Activated naive CD4-positive, alpha-beta T cell treated with anti-CD3 and anti-CD28 coated beads, Interleukin-2, amount 50 U/mL, for 72 hours (primary cell): ENCODE data around the gene MAST4. TPM values are rescaled to one million over a fixed set of nuclear protein-coding genes. Genes with fewer than 3 reads are reported as not detected.

Experiments used
- ATAC-seq, 2 donors: fragments of 150-1000 bp; cut with Tn5 transposase; 2 replicates each; pipeline ENCODE4 v1.10.0; 2021; ENCODE audit warnings: mild to moderate bottlenecking in 2 of 2, moderate library complexity in 2 of 2
- DNase-seq, 2 donors: peaks; one replicate each; pipeline ENCODE4 v3.0.0; 2021 to 2022; ENCODE audit warnings: low spot score in 2 of 2
- H3K27ac Mint-ChIP-seq, 2 donors: one replicate each; pipeline ENCODE4 v1.8.0; 2022; ENCODE audit warnings: mild to moderate bottlenecking in 2 of 2, mixed read lengths in 2 of 2
- H3K36me3 Mint-ChIP-seq, 2 donors: one replicate each; pipeline ENCODE4 v1.8.0; 2022; ENCODE audit warnings: mixed read lengths in 2 of 2
- H3K9me3 Mint-ChIP-seq, 2 donors: one replicate each; pipeline ENCODE4 v1.8.0; 2022; ENCODE audit warnings: mixed read lengths in 2 of 2
- total RNA-seq, 2 donors: library from RNA; stranded (reverse); gene quantifications; one replicate each; pipeline ENCODE4 v1.2.3, GENCODE V29; 2022

Gene MAST4
- total RNA-seq, 2 donors from 2014 or later = 29.5 to 41.7 TPM

DNA sequence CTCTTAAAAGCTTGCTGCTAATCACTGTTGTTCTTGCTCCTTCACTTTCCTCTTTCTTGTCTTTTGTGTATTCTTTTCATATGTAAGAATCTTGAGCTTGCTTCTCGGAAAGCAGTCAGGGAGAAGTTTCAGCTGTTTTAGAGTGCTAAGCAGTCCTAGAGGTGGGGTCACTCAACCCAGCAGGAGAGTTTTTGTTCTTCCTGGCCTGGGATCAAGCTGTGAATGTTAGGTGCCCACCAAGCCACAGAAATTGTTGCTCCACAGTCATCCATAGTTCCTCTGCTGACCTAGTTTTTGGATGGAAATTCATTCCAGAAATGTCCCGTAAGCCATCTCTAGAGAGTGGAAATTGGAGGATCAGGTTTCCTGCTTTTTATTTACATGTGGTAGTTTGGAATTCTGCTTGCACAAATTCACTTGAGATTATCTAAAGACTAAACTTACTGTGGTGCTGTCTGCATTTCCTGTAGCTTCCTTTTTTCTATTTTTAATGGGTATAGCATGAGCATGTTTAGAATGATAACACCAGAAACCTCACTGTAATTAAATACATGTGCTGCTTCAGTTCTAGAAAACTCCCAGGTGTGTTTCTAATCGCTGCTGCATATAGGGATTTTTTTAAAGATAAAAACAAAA lies 108.7 kb downstream of the MAST4 start:
- peaks cover 0 to 5% of the 10 kb centered on the region in 2 donors for H3K9me3 Mint-ChIP-seq

DNA sequence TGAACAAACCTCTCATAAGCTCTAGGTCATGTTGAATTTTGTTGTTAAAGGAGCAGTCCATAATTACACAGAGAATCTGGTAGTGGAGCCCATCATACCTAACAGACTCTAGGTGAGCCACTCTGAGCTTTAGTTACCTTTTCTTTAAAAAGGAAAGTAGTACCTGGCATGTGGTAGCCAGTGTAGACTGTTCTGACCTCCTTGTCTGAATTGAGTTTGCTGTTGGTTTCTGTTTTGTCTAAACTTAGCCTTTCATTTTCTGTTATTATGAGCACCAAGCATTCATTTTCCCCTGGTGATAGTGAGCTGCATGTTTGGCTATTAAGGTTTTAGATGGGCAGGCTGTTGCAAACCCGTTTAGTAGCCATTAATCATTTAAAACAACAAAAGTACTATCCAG lies 112.2 kb downstream of the MAST4 start:
- H3K36me3 Mint-ChIP-seq = peaks cover 0 to 6% of the 10 kb centered on the region in 2 donors
- H3K27ac Mint-ChIP-seq = no peak overlapping the region
- ATAC-seq (peak in 1 of 2 donors; percentile 92), DNase-seq (no peak)
- H3K9me3 Mint-ChIP-seq = peaks cover 8 to 18% of the 10 kb centered on the region in 2 donors

More for the DNA sequence above, 108.7 kb downstream of the MAST4 start:
- Mint-ChIP-seq H3K27ac (no peak overlapping the region), H3K36me3 (no peaks in the 10 kb centered on the region)
- DNase-seq = no peak
- no peak for ATAC-seq

DNA sequence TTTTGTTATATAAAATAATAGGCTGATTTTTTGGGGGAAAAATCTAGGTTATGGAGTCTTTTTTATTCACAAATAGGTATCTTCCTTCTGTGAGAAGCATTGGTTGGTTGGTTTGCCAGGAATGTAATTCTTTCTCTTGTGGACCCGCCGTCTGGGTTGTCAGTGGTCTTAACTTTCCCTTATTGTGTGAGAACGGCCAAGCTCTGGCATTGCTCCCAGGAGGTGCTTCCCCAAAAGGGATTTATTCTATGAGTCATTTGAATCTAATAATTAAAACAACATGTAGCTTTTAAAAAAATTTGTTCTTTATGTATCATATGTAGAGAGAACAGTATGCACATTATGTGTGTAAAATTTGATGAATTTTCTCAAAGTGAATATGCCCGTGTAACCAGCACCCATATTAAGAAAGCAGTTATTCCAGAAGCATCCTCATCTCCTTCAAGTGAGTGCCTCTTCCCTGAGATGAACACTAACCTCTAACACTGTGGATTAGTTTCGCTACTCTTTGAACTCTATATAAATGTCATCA lies 114.4 kb downstream of the MAST4 start:
- Mint-ChIP-seq H3K36me3 (peaks cover 0 to 6% of the 10 kb centered on the region in 2 donors), H3K9me3 (peaks cover 8 to 18% of the 10 kb centered on the region in 2 donors), H3K27ac (no peak overlapping the region)
- ATAC-seq (no peak), DNase-seq (no peak)

DNA sequence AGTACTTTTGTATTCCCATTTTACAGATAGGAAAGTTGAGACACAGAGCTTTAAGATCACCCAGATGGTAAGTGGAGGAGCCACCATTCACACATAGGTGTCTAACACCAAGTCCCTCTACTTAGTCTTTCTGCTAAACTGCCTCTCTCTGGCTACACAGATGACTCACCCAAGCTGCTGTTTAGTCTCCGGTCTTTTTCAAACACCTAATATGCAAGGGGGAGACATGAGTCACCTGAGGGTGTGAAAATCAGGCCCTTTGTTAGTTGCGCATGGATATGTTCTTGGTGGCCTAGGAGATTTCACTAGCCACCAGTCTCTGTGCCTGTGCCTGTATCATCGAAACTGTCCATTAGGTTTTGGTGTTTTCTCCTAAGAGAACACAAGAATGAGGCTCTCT lies 117.8 kb downstream of the MAST4 start:
- no peak overlapping the region for H3K27ac Mint-ChIP-seq
- H3K36me3 Mint-ChIP-seq = peaks cover 0 to 6% of the 10 kb centered on the region in 2 donors
- peak; percentile 31 to 96 for ATAC-seq
- no peak for DNase-seq
- H3K9me3 Mint-ChIP-seq = peaks cover 8 to 13% of the 10 kb centered on the region in 2 donors

DNA sequence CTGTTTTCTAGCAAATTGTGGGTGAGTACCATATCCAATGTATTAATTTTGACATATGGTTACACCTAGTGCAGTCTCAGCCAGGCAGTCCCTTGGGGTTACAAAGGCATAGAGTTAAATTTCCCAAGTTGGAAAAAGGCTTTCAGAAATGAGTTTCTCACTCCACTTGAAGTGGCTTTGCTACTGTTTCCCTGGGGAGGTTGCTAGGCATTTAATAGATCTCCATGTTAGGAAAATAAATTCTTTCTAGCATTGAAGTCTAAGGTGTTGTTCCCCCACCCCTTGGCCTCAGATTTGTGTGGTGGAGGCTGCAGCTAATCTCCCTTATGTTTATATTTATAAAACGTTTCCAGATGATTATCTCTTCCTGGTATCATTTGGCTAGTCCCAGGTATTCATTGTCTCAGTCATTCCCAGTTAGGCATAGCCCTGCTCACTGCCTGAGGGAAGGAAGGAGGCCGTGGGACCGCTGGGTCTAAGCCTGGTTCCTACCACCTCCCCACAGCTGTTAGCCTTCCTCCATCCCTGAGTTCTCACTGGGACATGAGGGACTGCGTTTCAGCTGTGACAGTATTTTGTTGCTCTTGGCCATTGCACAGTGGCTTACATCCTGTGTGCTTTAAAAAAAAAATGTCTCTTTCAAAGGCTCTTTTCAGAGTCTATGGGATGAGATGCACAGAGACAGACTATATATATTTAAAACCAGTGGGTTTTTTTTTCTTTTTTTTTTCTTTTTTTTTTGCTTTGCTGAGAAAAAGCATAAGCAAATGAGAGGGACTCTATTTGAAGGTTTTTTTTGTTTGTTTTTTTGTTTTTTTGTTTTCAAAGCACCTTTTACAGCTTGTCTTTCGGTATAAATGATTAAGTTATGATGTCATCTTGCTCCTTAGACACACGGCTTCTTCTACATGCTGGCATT lies 121.5 kb downstream of the MAST4 start:
- peaks cover 0 to 6% of the 10 kb centered on the region in 2 donors for H3K36me3 Mint-ChIP-seq
- no peak overlapping the region for H3K27ac Mint-ChIP-seq
- peaks cover 4 to 5% of the 10 kb centered on the region in 2 donors for H3K9me3 Mint-ChIP-seq
- ATAC-seq (no peak), DNase-seq (no peak)

DNA sequence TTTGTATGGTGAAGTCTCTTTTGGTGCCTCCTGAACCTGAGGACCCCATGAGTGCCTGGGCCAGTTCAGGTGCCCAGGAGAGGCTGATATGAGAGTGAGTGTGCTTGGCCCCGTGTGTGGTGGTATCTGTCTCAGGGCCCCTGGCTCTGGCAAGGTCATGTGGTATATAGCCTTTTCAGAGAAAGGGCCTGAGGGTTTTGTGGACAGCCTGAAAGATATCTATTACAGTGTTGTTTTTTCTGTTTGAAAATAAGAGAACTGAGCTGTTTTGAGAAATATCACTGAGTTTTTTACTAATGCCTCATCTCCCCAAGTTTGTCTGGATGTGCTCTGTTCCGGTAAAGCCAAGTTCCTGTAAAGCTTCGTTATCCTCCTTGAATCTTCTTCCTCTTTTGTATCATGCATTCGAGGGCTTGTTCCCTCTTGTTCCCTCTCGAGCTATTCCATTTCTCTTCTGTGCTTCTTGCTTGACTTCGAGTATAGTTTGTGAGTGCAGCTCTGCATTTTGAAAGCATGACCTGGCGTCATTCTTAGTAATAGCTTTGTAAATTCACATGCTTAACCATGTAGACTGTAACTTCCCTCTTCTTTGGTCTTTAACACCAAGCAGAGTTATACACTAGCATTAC lies 122.3 kb downstream of the MAST4 start:
- Mint-ChIP-seq H3K36me3 (no peaks in the 10 kb centered on the region), H3K9me3 (no peaks in the 10 kb centered on the region), H3K27ac (no peak overlapping the region)
- DNase-seq = no peak
- ATAC-seq = no peak

DNA sequence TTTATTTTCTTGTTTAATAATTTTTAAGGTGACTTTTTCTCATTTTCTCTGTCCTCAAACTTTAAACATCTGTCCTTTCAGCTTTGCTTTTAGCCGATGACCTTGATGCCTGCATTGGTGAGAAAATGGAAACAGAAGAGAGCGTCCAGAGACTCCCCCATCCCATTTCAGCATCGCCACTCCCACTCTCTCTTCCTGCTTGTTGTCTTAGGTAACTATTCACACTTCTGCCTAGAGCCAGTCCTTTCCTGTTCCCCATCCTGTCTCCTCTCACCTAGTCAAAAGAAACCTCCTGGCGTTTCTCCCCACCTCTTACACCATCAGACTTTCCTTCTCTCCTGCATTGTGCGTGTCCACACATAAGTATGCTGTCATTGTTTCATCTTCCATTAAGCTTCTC lies 124.6 kb downstream of the MAST4 start:
- DNase-seq (no peak), ATAC-seq (no peak)
- no peaks in the 10 kb centered on the region for H3K9me3 Mint-ChIP-seq
- H3K27ac Mint-ChIP-seq = no peak overlapping the region
- no peaks in the 10 kb centered on the region for H3K36me3 Mint-ChIP-seq

DNA sequence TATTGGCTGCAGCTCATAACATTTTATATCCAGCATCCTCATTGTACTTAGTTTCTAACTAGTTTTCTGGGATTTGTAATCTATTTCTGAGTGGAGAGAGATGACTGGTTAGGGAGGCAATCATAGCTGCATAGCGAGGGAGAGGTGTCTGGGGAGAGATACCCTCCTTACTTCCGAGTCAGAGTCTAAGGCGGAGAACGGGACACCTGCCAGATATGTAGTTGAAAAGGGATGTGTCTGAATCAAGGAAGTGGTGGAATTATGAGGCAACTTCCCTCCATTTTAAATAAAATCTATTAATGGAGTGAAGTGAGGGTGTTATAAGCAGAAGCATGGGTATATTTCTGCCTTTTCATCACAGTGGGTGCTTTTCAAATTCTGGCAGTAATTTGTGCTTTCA lies 126.5 kb downstream of the MAST4 start:
- no peak for ATAC-seq
- DNase-seq = no peak
- no peaks in the 10 kb centered on the region for H3K9me3 Mint-ChIP-seq
- H3K27ac Mint-ChIP-seq = no peak overlapping the region
- H3K36me3 Mint-ChIP-seq = no peaks in the 10 kb centered on the region

DNA sequence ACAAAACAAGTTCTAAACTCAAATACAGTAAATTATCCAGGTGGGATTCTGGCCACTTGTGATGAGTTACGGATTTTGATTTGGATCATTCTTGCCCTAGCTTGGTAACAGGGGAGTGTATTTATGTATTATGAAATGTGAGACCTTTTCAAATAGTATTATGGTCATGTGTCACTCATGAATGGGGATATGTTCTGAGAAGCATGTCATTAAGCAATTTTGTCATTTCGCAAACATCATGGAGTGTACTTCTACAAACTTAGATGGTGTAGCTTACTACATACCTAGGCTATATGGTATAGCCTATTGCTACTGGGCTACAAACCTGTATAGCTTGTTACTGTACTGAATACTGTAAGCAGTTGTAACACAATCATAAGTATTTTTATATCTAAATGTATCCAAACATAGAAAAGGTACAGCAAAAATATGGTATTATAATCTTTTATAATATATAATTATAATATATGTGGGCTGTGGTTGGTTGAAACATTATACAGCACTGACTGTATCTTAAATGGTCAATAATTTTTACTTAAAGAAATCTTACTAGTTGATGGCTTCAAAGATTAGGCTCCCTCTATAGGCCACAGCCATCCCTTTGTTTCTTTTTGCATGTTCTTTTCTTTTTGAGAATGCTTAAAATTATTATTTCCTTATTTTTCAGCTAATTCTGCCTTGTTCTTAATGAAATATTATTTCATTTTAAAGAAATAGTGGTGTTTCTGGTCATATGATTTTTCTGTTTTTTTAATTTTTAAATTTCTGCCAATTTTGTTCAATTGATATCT lies 128.4 kb downstream of the MAST4 start:
- ATAC-seq = no peak
- Mint-ChIP-seq H3K36me3 (no peaks in the 10 kb centered on the region), H3K9me3 (no peaks in the 10 kb centered on the region)

DNA sequence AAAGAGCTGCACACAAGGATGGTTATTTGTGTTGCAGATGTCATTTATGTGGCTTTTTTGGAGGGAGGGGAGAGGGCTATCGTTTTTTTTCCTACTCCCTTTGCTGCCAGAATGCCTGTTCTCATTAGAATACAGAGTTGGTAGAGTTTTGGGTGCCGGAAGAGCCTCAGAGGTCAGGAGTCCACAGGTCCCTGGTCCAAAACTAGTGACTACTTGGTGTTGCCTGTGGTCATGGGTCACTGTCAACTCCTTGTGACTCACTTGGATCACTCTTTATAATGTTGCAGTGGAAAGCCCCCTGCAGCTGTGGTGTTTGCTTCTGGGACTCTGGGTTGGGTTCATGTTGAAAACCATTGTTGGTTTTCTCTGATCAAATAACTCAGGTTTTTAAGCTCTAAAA lies 131.4 kb downstream of the MAST4 start:
- no peak for ATAC-seq
- H3K36me3 Mint-ChIP-seq = no peaks in the 10 kb centered on the region
- H3K27ac Mint-ChIP-seq = no peak overlapping the region
- no peak for DNase-seq
- no peaks in the 10 kb centered on the region for H3K9me3 Mint-ChIP-seq

More for the DNA sequence above, 128.4 kb downstream of the MAST4 start:
- no peak for DNase-seq
- no peak overlapping the region for H3K27ac Mint-ChIP-seq

DNA sequence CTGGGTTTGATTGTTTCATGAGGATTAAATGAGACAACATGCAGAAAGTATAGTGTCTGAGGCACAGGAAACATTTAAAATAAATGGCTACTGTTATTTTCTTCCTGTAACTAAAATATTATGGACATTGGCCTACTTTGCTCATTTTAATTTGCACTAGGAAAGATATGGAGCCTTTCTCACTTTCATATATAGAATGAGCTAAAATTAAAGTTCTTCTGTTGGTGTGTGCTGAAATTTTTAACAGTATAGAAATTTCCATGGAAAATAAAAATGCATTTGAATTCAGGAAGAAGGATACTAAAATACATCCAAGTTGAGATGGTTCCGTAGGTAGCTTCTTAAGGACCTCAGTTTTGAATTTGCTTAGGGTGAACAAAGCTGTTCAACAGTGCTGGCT lies 131.9 kb downstream of the MAST4 start:
- no peak for DNase-seq
- no peaks in the 10 kb centered on the region for H3K9me3 Mint-ChIP-seq
- no peak for ATAC-seq
- no peaks in the 10 kb centered on the region for H3K36me3 Mint-ChIP-seq
- H3K27ac Mint-ChIP-seq = no peak overlapping the region

DNA sequence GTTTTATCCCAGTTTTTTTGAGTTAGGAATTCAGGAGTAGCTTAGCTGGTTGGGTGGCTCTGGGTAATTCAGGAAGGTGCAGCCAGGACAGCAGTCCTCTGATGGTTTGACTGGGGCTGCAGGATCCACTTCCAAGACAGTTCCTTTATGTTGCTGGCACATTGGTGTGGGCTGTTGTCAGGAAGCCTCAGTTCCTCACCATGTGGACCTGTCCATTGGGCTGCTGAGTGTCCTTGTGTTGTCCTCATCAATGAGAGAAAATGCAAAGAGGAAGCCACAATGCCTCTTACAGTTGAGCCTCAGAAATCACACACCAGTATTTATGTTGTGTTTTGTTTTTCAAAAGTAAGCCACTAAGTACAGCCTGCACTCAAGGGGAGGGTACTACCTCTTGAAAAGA lies 140.9 kb downstream of the MAST4 start:
- no peak overlapping the region for H3K27ac Mint-ChIP-seq
- ATAC-seq (no peak), DNase-seq (no peak)
- no peaks in the 10 kb centered on the region for H3K36me3 Mint-ChIP-seq
- H3K9me3 Mint-ChIP-seq = no peaks in the 10 kb centered on the region

DNA sequence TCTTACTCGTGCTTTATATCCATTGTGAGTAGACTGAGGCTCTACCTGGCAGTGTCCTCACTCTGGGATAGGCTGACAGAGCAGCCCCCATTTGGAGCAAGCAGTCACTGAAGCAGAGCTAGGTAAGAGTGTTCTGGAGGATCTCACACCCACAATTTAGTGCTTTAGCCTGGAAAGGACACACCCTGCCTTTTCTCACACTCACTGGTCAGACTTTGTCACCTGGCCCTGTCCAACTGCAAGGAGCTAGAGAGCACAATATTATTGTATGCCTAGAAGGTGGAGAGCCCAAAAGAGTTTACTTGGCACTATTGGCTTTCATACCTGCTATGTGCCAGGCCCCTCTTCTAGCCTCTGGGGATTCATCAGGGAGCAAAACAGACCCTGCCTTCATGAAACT lies 141.9 kb downstream of the MAST4 start:
- DNase-seq = no peak
- no peaks in the 10 kb centered on the region for H3K9me3 Mint-ChIP-seq
- no peaks in the 10 kb centered on the region for H3K36me3 Mint-ChIP-seq
- H3K27ac Mint-ChIP-seq = no peak overlapping the region
- ATAC-seq = no peak

DNA sequence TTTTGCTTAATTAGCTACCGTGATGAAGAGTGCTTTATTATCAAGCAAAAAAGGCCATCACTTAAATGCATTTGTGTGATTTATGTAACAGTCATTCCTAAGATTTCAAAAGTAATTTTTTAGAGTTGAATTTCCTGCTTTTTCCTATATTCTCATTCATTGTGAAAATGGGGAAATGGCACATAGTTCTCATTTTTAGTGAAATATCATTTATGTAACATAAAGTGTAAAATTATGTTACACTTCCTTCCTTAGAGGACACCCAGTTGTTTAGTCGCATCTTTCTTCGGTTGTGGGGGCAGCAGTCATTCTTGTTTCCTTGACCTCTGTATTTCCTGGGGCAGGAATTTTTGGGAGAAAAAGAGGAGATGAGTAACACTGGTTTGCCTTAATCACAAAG lies 142.8 kb downstream of the MAST4 start:
- H3K27ac Mint-ChIP-seq = no peak overlapping the region
- DNase-seq (no peak), ATAC-seq (no peak)
- no peaks in the 10 kb centered on the region for H3K9me3 Mint-ChIP-seq
- H3K36me3 Mint-ChIP-seq = no peaks in the 10 kb centered on the region

DNA sequence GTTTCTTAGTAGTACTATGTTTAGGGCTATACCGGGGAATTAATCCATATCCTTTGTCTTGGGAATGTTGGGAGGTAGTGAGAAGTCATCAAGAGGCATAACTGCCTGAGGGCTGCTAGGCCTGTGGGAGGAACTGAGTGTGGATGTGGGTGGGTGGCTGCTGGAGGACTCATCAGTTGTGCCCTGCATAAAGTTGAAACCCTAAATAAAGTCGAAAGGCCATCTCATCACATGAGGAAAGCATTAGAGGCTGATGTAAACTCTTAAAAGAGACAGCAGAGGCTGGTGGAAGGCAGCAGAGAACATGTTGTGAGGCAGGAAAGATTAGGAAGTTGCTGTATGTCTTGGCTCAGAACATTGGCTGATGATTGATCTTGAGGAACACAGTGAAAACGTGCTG lies 143.8 kb downstream of the MAST4 start:
- H3K36me3 Mint-ChIP-seq = no peaks in the 10 kb centered on the region
- no peaks in the 10 kb centered on the region for H3K9me3 Mint-ChIP-seq
- H3K27ac Mint-ChIP-seq = no peak overlapping the region

DNA sequence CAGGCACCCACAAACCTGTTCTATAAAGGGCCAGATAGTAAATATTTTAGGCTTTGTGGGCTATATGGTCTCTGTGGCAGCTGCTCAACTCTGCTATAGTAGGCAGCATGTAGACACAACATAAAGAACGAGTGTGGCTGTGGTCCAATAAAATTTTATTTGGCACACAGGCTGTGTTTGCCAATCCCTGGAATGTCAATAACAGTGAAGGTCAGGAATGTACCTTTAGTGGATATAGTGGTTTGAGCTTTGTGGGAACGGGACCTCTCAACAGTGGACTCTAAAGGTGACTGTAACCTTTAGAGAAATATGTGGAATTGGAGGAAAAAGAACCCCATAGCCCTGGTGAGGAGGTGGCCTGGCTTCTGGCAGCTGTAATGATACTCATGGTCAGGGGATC lies 145.2 kb downstream of the MAST4 start:
- no peak overlapping the region for H3K27ac Mint-ChIP-seq
- H3K36me3 Mint-ChIP-seq = no peaks in the 10 kb centered on the region
- no peak for DNase-seq
- no peaks in the 10 kb centered on the region for H3K9me3 Mint-ChIP-seq
- no peak for ATAC-seq

More for the DNA sequence above, 143.8 kb downstream of the MAST4 start:
- ATAC-seq (no peak), DNase-seq (no peak)
